ENCODE results near the gene POLR2H. TPM values are rescaled to one million over a fixed set of nuclear protein-coding genes. Genes with fewer than 3 reads are reported as not detected.

Gene POLR2H
- total RNA-seq, 1 experiment from 2014 or later: 156 TPM

- ChIA-PET POLR2A (no interaction called here), CTCF (interaction anchor here (1.4 kb wide), 1 partner anchor 16 kb away, joined by 3 read pairs; no protein-coding TSS in a partner anchor)
- Histone ChIP-seq H3K4me1 (ENCODE audit: control insufficient read depth, insufficient read depth, low read length) (no peaks in the 10 kb centered on the region), H3K4me3 (ENCODE audit: low read depth in 2 of 2, low read length in 2 of 2) (no peak overlapping the region), H3K27me3 (ENCODE audit: control insufficient read depth, insufficient read depth, low read length) (no peaks in the 10 kb centered on the region), H3K9me3 (ENCODE audit: control insufficient read depth, insufficient read depth, low read depth, low read length) (no peaks in the 10 kb centered on the region), H3K36me3 (ENCODE audit: control insufficient read depth, insufficient read depth, low read length) (no peaks in the 10 kb centered on the region), H3K27ac (ENCODE audit: low read length) (no peak overlapping the region)
- in situ Hi-C loops (cut with HindIII; ENCODE audit: low pct_unique_long_range_greater_than_20kb, low sequenced_read_pairs) (no loop called here), intact Hi-C loops (cut with micrococcal nuclease; ENCODE audit: unreplicated experiment) (no loop called here)
- DNase-seq (ENCODE audit: low read depth, low spot score) (no peak), ATAC-seq (no peak)
- no TSS peak for BruUV-seq (replicated peaks)
- TF ChIP-seq SIN3A (IDR thresholded peaks at IDR 0.05; ENCODE audit: borderline replicate concordance, insufficient read depth, low read depth, low read length): no peak
- no peak for TF ChIP-seq TCF7L2 (IDR thresholded peaks at IDR 0.05; ENCODE audit: low read depth, low read length)
- TF ChIP-seq, protein P1, sequence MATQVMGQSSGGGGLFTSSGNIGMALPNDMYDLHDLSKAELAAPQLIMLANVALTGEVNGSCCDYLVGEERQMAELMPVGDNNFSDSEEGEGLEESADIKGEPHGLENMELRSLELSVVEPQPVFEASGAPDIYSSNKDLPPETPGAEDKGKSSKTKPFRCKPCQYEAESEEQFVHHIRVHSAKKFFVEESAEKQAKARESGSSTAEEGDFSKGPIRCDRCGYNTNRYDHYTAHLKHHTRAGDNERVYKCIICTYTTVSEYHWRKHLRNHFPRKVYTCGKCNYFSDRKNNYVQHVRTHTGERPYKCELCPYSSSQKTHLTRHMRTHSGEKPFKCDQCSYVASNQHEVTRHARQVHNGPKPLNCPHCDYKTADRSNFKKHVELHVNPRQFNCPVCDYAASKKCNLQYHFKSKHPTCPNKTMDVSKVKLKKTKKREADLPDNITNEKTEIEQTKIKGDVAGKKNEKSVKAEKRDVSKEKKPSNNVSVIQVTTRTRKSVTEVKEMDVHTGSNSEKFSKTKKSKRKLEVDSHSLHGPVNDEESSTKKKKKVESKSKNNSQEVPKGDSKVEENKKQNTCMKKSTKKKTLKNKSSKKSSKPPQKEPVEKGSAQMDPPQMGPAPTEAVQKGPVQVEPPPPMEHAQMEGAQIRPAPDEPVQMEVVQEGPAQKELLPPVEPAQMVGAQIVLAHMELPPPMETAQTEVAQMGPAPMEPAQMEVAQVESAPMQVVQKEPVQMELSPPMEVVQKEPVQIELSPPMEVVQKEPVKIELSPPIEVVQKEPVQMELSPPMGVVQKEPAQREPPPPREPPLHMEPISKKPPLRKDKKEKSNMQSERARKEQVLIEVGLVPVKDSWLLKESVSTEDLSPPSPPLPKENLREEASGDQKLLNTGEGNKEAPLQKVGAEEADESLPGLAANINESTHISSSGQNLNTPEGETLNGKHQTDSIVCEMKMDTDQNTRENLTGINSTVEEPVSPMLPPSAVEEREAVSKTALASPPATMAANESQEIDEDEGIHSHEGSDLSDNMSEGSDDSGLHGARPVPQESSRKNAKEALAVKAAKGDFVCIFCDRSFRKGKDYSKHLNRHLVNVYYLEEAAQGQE (IDR thresholded peaks at IDR 0.05; ENCODE audit: insufficient read depth in 1 of 2, low read depth in 2 of 2, low read length in 1 of 2): no peak
- TF ChIP-seq CTCF (IDR thresholded peaks at IDR 0.05): no peak
- TF ChIP-seq POLR2AphosphoS5 (IDR thresholded peaks at IDR 0.05; ENCODE audit: low read depth, low read length): no peak
These were observed 25.7 kb downstream of the POLR2H start for GRCh38 chr3:184387174-184387714.

DNA sequence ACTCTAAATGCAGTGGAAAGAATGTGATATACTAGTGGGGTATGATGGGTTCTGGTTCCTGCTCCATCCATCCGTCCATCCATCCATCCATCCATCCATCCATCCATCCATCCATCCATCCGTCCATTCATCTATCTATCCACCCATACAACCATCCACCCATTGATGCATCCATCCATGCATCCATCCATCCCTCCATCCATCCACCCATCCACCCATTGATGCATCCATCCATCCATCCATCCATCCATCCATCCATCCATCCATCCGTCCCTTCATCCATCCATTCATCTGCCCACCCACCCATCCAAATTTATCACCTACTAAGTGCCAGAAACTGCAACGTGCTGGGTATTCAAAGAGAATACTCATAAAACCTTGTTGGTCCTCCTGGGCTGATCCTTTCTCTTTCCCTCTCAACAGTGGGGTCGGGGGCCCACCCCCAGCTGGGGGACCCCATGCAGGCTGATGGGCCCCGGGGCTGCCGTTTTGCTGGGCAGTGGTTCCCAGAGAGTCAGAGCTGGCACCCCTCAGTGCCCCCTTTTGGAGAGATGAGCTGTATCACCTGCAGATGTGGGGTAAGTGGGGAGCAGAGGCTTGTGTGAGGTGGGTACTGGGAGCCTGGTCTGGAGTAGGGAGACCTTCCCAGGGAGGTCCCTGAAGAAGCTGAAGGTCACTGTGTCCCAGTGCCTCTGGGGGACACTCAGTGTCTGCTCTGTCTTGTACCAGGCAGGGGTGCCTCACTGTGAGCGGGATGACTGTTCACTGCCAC is 26.8 kb downstream of the POLR2H start:
- no peak overlapping the region for H3K4me3 ChIP-seq (ENCODE audit: low read depth in 2 of 2, low read length in 2 of 2)
- no TSS peak for BruUV-seq (replicated peaks)
- no peaks in the 10 kb centered on the region for H3K9me3 ChIP-seq (ENCODE audit: control insufficient read depth, insufficient read depth, low read depth, low read length)
- H3K4me1 ChIP-seq (ENCODE audit: control insufficient read depth, insufficient read depth, low read length): no peaks in the 10 kb centered on the region
- DNase-seq (ENCODE audit: low read depth, low spot score) (no peak), ATAC-seq (no peak; the same call in 1 of the 2 replicates)
- H3K27me3 ChIP-seq (ENCODE audit: control insufficient read depth, insufficient read depth, low read length): no peaks in the 10 kb centered on the region
- in situ Hi-C loops (cut with HindIII; ENCODE audit: low pct_unique_long_range_greater_than_20kb, low sequenced_read_pairs) (no loop called here), intact Hi-C loops (cut with micrococcal nuclease; ENCODE audit: unreplicated experiment) (no loop called here)
- no peaks in the 10 kb centered on the region for H3K36me3 ChIP-seq (ENCODE audit: control insufficient read depth, insufficient read depth, low read length)
- H3K27ac ChIP-seq (ENCODE audit: low read length): no peak overlapping the region
- TF ChIP-seq, protein P1 (IDR thresholded peaks at IDR 0.05; ENCODE audit: insufficient read depth in 1 of 2, low read depth in 2 of 2, low read length in 1 of 2): no peak
- no peak for TF ChIP-seq CTCF (IDR thresholded peaks at IDR 0.05)
- TF ChIP-seq TCF7L2 (IDR thresholded peaks at IDR 0.05; ENCODE audit: low read depth, low read length): no peak
- TF ChIP-seq POLR2AphosphoS5 (IDR thresholded peaks at IDR 0.05; ENCODE audit: low read depth, low read length): no peak
- POLR2A ChIA-PET: no interaction called here
- CTCF ChIA-PET: interaction anchor here (1.4 kb wide), 1 partner anchor 17 kb away, joined by 3 read pairs; no protein-coding TSS in a partner anchor

All from Panc1 (cell line).